HEK293T (cell line): ENCODE results near the gene CXorf66.

Experiments
- ARNT ChIP-seq: fragments of 450-650 bp; IDR thresholded peaks from 2 replicates; pipeline ENCODE4 v1.6.1; 2017; ENCODE audit warnings: mild to moderate bottlenecking
- BHLHE40 ChIP-seq: fragments of 450-650 bp; IDR thresholded peaks from 2 replicates; pipeline ENCODE4 v1.6.1; 2016; ENCODE audit warnings: mild to moderate bottlenecking, moderate library complexity, borderline replicate concordance
- CTBP1 ChIP-seq: fragments of 450-650 bp; IDR thresholded peaks from 2 replicates; pipeline ENCODE4 v1.6.1; 2016; ENCODE audit warnings: borderline replicate concordance
- ELF4 ChIP-seq: fragments of 450-650 bp; IDR thresholded peaks from 2 replicates; pipeline ENCODE4 v1.6.1; 2017; ENCODE audit warnings: antibody characterized with exemption
- FOXA1 ChIP-seq: fragments of 450-650 bp; IDR thresholded peaks from 2 replicates; pipeline ENCODE4 v1.6.1; 2016; ENCODE audit warnings: mild to moderate bottlenecking
- FOXK2 ChIP-seq: fragments of 450-650 bp; IDR thresholded peaks from 2 replicates; pipeline ENCODE4 v1.6.1; 2016; ENCODE audit warnings: mild to moderate bottlenecking
- HDGF ChIP-seq: fragments of 450-650 bp; IDR thresholded peaks from 2 replicates; pipeline ENCODE4 v1.6.1; 2017; ENCODE audit warnings: antibody characterized with exemption, borderline replicate concordance
- L3MBTL2 ChIP-seq: fragments of 450-650 bp; conservative IDR thresholded peaks from 2 replicates; pipeline ENCODE4 v1.6.1; 2016; ENCODE audit warnings: mild to moderate bottlenecking
- LEF1 ChIP-seq: fragments of 450-650 bp; IDR thresholded peaks from 2 replicates; pipeline ENCODE4 v1.6.1; 2017; ENCODE audit warnings: mild to moderate bottlenecking, borderline replicate concordance
- NFRKB ChIP-seq: fragments of 450-650 bp; IDR thresholded peaks from 2 replicates; pipeline ENCODE4 v1.6.1; 2016; ENCODE audit warnings: mild to moderate bottlenecking, moderate library complexity
- SP1 ChIP-seq: fragments of 450-650 bp; IDR thresholded peaks from 2 replicates; pipeline ENCODE4 v1.6.1; 2017
- TARDBP ChIP-seq: fragments of 450-650 bp; IDR thresholded peaks from 2 replicates; pipeline ENCODE4 v1.6.1; 2016
- ZNF384 ChIP-seq: fragments of 450-650 bp; IDR thresholded peaks from 2 replicates; pipeline ENCODE4 v1.6.1; 2016
- TF ChIP-seq, protein P1 (sequence below): fragments of 450-650 bp; IDR thresholded peaks from 2 replicates; pipeline ENCODE4 v1.6.1; 2016

DNA sequence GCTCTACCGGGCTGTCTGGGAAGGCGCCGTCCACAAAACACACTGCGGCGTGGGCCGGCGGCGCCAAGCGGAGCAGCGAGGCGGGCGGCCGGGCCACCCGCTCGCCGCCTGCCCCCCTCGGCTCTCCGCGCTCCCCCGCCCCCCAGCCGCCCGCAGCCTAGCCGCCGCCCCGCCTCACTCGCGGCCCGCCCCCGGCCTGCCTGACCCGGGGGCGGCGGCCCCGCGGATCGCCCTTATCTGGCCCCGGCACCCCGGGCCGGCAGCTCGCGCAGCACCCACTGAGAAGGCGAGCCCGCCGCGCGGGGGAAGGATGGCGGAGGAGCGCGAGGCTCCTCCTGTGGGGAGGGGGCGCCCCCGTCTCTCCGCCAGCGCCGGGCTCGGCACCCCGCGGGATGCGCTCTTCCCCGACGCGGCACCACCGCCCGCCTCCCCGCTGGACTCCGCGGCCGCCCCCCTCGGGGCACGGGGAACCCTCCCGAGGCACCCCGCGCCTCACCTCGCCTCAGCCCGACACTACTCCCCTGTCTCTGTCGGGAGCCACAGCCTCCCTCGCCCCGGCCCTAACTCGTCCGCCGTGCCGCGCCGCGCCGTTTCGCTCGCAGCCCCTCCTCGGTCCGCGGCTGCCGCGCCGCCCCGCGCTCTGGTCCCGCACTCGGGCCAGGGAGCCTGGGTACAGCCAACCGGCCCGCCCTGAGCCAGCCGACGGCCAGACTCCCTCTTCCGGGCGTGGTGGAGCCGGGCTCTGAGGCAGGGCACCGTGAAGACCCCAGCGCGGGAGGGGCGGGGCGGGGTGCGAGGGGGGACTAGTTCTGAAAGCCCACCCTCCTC lies 33.0 kb downstream of the CXorf66 start:
- TF ChIP-seq SP1 (no peak), ELF4 (no peak), CTBP1 (no peak), ZNF384 (no peak), FOXK2 (no peak), NFRKB (no peak), ARNT (no peak), FOXA1 (no peak), TARDBP (no peak), L3MBTL2 (no peak), HDGF (no peak), BHLHE40 (no peak), LEF1 (no peak)
- TF ChIP-seq, protein P1, sequence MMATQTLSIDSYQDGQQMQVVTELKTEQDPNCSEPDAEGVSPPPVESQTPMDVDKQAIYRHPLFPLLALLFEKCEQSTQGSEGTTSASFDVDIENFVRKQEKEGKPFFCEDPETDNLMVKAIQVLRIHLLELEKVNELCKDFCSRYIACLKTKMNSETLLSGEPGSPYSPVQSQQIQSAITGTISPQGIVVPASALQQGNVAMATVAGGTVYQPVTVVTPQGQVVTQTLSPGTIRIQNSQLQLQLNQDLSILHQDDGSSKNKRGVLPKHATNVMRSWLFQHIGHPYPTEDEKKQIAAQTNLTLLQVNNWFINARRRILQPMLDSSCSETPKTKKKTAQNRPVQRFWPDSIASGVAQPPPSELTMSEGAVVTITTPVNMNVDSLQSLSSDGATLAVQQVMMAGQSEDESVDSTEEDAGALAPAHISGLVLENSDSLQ = no peak
